Measurements from ENCODE around the gene ENTPD5. TPM values are rescaled to one million over a fixed set of nuclear protein-coding genes. Genes with fewer than 3 reads are reported as not detected.
A peak's percentile ranks its signal among the peaks of the same experiment; 100 is the strongest.

ENTPD5 gene
- 10.1 and 12.7 TPM in 2 replicates for total RNA-seq

- no peak for TF ChIP-seq CTCF (IDR thresholded peaks at IDR 0.05; ENCODE audit: extremely low read depth, low read depth, low read length)
- H3K4me1 ChIP-seq (ENCODE audit: insufficient read depth, low read length) = peaks cover 6% of the 10 kb centered on the region
- peak within 1 kb of the TSS; percentile 99 for H3K4me3 ChIP-seq (ENCODE audit: insufficient read depth, low read length)
- H3K79me2 ChIP-seq (ENCODE audit: insufficient read depth, low read length) = peaks cover 10% of the 10 kb centered on the region
- no peaks in the 10 kb centered on the region for H3K9me3 ChIP-seq (ENCODE audit: low read depth, low read length)
- H4K20me1 ChIP-seq (ENCODE audit: insufficient read depth, low read length) = no peaks in the 10 kb centered on the region
- peak; percentile 99 for DNase-seq (ENCODE audit: insufficient read length, low spot score, missing footprints)
- H3K4me2 ChIP-seq (ENCODE audit: insufficient read depth, low read length) = peak within 1 kb of the TSS; percentile 98
- H2AFZ ChIP-seq (ENCODE audit: low read length) = peak within 1 kb of the TSS; percentile 94
- H3K27me3 ChIP-seq (ENCODE audit: insufficient read depth, low read length) = no peaks in the 10 kb centered on the region
- peaks cover 6% of the 10 kb centered on the region for H3K36me3 ChIP-seq (ENCODE audit: insufficient read depth, low read length)
- peak within 1 kb of the TSS; percentile 99 for H3K27ac ChIP-seq (ENCODE audit: low read depth, low read length)
These were observed at the start of gene ENTPD5, which contains the start of gene BBOF1 for GRCh38 chr14:74018586-74019407. ENTPD5 (minus strand) TSS chr14:74019288; CDS start chr14:73988102, 31,186 bp downstream. BBOF1 (plus strand) TSS chr14:74019349; CDS start chr14:74019479, 130 bp downstream.

- no peak overlapping the region for H2AFZ ChIP-seq (ENCODE audit: low read length)
- H3K27me3 ChIP-seq (ENCODE audit: insufficient read depth, low read length) = no peaks in the 10 kb centered on the region
- peak overlapping the region; percentile 34 for H3K4me2 ChIP-seq (ENCODE audit: insufficient read depth, low read length)
- no peaks in the 10 kb centered on the region for H3K9me3 ChIP-seq (ENCODE audit: low read depth, low read length)
- H3K27ac ChIP-seq (ENCODE audit: low read depth, low read length) = peak overlapping the region; percentile 36
- DNase-seq (ENCODE audit: insufficient read length, low spot score, missing footprints) = peak; percentile 53
- no peak for TF ChIP-seq CTCF (IDR thresholded peaks at IDR 0.05; ENCODE audit: extremely low read depth, low read depth, low read length)
- no peaks in the 10 kb centered on the region for H3K79me2 ChIP-seq (ENCODE audit: insufficient read depth, low read length)
- no peak overlapping the region for H3K4me3 ChIP-seq (ENCODE audit: insufficient read depth, low read length)
- peaks cover 36% of the 10 kb centered on the region for H3K4me1 ChIP-seq (ENCODE audit: insufficient read depth, low read length)
- no peaks in the 10 kb centered on the region for H4K20me1 ChIP-seq (ENCODE audit: insufficient read depth, low read length)
- H3K36me3 ChIP-seq (ENCODE audit: insufficient read depth, low read length) = peaks cover 12% of the 10 kb centered on the region
These were observed 46.9 kb upstream of the ENTPD5 start for GRCh38 chr14:74065746-74066575.

GRCh38 chr14:74064883-74065282, 45.8 kb upstream of the ENTPD5 start:
- H3K9me3 ChIP-seq (ENCODE audit: low read depth, low read length) = no peaks in the 10 kb centered on the region
- H3K36me3 ChIP-seq (ENCODE audit: insufficient read depth, low read length) = peaks cover 13% of the 10 kb centered on the region
- peaks cover 36% of the 10 kb centered on the region for H3K4me1 ChIP-seq (ENCODE audit: insufficient read depth, low read length)
- no peak for TF ChIP-seq CTCF (IDR thresholded peaks at IDR 0.05; ENCODE audit: extremely low read depth, low read depth, low read length)
- no peaks in the 10 kb centered on the region for H3K27me3 ChIP-seq (ENCODE audit: insufficient read depth, low read length)
- H3K4me3 ChIP-seq (ENCODE audit: insufficient read depth, low read length) = no peak overlapping the region
- H4K20me1 ChIP-seq (ENCODE audit: insufficient read depth, low read length) = no peaks in the 10 kb centered on the region
- no peak for DNase-seq (ENCODE audit: insufficient read length, low spot score, missing footprints)
- no peaks in the 10 kb centered on the region for H3K79me2 ChIP-seq (ENCODE audit: insufficient read depth, low read length)
- H3K27ac ChIP-seq (ENCODE audit: low read depth, low read length) = no peak overlapping the region
- no peak overlapping the region for H2AFZ ChIP-seq (ENCODE audit: low read length)
- H3K4me2 ChIP-seq (ENCODE audit: insufficient read depth, low read length) = no peak overlapping the region

All from osteoblast (primary cell).